Liver (tissue), 3 donors: ENCODE data around the gene SOX5.

Experiments
- FOXA1 ChIP-seq: IDR thresholded peaks from 2 replicates; pipeline ENCODE4 v1.6.1; 2016; ENCODE audit warnings: antibody characterized with exemption
- RAD21 ChIP-seq, 2 donors: IDR thresholded peaks; 2 replicates each; pipeline ENCODE4 v1.6.1; 2016; ENCODE audit warnings: antibody characterized with exemption in 2 of 2, mild to moderate bottlenecking in 2 of 2
- TF ChIP-seq, protein P1 (sequence below): fragments of 150-350 bp; IDR thresholded peaks from 2 replicates; pipeline ENCODE4 v1.5.1; 2017; ENCODE audit warnings: improper control_type of control experiment, low read depth, low read length; ENCODE audit not compliant: missing input control
- TF ChIP-seq, protein P2 (sequence below): IDR thresholded peaks from 2 replicates; pipeline ENCODE4 v1.6.1; 2016; ENCODE audit warnings: antibody characterized with exemption, mild to moderate bottlenecking
- TF ChIP-seq, protein P3 (sequence below): IDR thresholded peaks from 2 replicates; pipeline ENCODE4 v1.6.1; 2016; ENCODE audit warnings: antibody characterized with exemption
- donor health status: healthy.
- donor health status: healthy.

DNA sequence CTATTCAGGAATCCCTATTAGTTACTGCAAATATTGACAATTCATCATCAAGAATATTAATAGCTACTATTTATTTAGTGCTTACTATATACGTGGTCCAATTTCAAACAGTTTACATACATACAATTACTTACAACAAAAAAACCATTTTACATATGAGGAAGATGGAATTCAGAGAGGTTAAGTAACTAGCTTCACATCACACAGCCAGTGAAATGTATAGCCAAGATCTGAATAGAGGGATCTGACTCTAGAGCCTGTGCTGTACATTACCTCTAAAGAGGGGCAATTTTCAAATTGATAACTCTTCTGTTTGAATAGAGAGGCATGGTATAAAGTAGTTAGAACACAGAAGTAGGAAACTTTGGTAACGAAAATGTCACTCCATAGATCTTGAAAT lies 18.3 kb downstream of the SOX5 start:
- TF ChIP-seq, protein P1, sequence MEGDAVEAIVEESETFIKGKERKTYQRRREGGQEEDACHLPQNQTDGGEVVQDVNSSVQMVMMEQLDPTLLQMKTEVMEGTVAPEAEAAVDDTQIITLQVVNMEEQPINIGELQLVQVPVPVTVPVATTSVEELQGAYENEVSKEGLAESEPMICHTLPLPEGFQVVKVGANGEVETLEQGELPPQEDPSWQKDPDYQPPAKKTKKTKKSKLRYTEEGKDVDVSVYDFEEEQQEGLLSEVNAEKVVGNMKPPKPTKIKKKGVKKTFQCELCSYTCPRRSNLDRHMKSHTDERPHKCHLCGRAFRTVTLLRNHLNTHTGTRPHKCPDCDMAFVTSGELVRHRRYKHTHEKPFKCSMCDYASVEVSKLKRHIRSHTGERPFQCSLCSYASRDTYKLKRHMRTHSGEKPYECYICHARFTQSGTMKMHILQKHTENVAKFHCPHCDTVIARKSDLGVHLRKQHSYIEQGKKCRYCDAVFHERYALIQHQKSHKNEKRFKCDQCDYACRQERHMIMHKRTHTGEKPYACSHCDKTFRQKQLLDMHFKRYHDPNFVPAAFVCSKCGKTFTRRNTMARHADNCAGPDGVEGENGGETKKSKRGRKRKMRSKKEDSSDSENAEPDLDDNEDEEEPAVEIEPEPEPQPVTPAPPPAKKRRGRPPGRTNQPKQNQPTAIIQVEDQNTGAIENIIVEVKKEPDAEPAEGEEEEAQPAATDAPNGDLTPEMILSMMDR, result no peak
- TF ChIP-seq, protein P2, sequence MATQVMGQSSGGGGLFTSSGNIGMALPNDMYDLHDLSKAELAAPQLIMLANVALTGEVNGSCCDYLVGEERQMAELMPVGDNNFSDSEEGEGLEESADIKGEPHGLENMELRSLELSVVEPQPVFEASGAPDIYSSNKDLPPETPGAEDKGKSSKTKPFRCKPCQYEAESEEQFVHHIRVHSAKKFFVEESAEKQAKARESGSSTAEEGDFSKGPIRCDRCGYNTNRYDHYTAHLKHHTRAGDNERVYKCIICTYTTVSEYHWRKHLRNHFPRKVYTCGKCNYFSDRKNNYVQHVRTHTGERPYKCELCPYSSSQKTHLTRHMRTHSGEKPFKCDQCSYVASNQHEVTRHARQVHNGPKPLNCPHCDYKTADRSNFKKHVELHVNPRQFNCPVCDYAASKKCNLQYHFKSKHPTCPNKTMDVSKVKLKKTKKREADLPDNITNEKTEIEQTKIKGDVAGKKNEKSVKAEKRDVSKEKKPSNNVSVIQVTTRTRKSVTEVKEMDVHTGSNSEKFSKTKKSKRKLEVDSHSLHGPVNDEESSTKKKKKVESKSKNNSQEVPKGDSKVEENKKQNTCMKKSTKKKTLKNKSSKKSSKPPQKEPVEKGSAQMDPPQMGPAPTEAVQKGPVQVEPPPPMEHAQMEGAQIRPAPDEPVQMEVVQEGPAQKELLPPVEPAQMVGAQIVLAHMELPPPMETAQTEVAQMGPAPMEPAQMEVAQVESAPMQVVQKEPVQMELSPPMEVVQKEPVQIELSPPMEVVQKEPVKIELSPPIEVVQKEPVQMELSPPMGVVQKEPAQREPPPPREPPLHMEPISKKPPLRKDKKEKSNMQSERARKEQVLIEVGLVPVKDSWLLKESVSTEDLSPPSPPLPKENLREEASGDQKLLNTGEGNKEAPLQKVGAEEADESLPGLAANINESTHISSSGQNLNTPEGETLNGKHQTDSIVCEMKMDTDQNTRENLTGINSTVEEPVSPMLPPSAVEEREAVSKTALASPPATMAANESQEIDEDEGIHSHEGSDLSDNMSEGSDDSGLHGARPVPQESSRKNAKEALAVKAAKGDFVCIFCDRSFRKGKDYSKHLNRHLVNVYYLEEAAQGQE, result no peak
- no peak for TF ChIP-seq RAD21 (IDR thresholded peaks at IDR 0.05)
- TF ChIP-seq, protein P3, sequence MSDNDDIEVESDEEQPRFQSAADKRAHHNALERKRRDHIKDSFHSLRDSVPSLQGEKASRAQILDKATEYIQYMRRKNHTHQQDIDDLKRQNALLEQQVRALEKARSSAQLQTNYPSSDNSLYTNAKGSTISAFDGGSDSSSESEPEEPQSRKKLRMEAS, result no peak
- TF ChIP-seq FOXA1, result no peak
